SJCRH30 (cell line): ENCODE measurements around the gene ERBB4. TPM values are rescaled to one million over a fixed set of nuclear protein-coding genes. Genes with fewer than 3 reads are reported as not detected.
A peak's percentile ranks its signal among the peaks of the same experiment; 100 is the strongest.

ENCODE experiments used
- DNase-seq, 2 experiments: peaks; one replicate each; pipeline ENCODE4 v3.0.0-alpha.2; 2015 to 2020
- H3K27ac ChIP-seq: fragments of 250-450 bp; sonication (Bioruptor Pico); 2 replicates; pipeline ENCODE4 v1.5.1; 2020; ENCODE audit warnings: mild to moderate bottlenecking, moderate library complexity
- H3K27me3 ChIP-seq: fragments of 250-450 bp; sonication (Bioruptor Pico); 2 replicates; pipeline ENCODE4 v1.5.1; 2020; ENCODE audit warnings: mild to moderate bottlenecking, moderate library complexity
- H3K36me3 ChIP-seq: fragments of 250-450 bp; sonication (Bioruptor Pico); 2 replicates; pipeline ENCODE4 v1.5.1; 2020; ENCODE audit warnings: mild to moderate bottlenecking, moderate library complexity
- H3K4me1 ChIP-seq: fragments of 250-450 bp; sonication (Bioruptor Pico); 2 replicates; pipeline ENCODE4 v1.5.1; 2020; ENCODE audit warnings: mild to moderate bottlenecking, moderate library complexity
- H3K4me3 ChIP-seq: fragments of 250-450 bp; sonication (Bioruptor Pico); 2 replicates; pipeline ENCODE4 v1.5.1; 2020; ENCODE audit warnings: mild to moderate bottlenecking, moderate library complexity
- H3K9me3 ChIP-seq: fragments of 250-450 bp; sonication (Bioruptor Pico); replicated peaks from 2 replicates; pipeline ENCODE4 v1.5.1; 2020; ENCODE audit warnings: mild to moderate bottlenecking, moderate library complexity
- total RNA-seq: library from RNA; depleted of rRNA; stranded (reverse); fragments of >200 nt; shearing (Covaris generic); gene quantifications from 2 replicates; pipeline ENCODE4 v1.2.3, GENCODE V29; 2014

ERBB4 gene
- total RNA-seq, 1 experiment from 2014 or later: 3.0 TPM

GRCh38 chr2:211816754-211817153 lies 721.8 kb downstream of the ERBB4 start:
- Histone ChIP-seq H3K4me1 (no peaks in the 10 kb centered on the region), H3K36me3 (no peaks in the 10 kb centered on the region), H3K27me3 (no peaks in the 10 kb centered on the region), H3K27ac (no peak overlapping the region), H3K4me3 (no peak overlapping the region), H3K9me3 (no peaks in the 10 kb centered on the region)
- DNase-seq: no peak

- Histone ChIP-seq H3K27ac (no peak overlapping the region), H3K9me3 (no peaks in the 10 kb centered on the region), H3K4me1 (no peaks in the 10 kb centered on the region), H3K27me3 (no peaks in the 10 kb centered on the region), H3K4me3 (no peak overlapping the region), H3K36me3 (no peaks in the 10 kb centered on the region)
- DNase-seq: no peak
Observed at GRCh38 chr2:211812587-211812986, 726.0 kb downstream of the ERBB4 start.

- no peak for DNase-seq
- H3K4me1 ChIP-seq: no peaks in the 10 kb centered on the region
- no peaks in the 10 kb centered on the region for H3K36me3 ChIP-seq
- no peak overlapping the region for H3K4me3 ChIP-seq
- no peak overlapping the region for H3K27ac ChIP-seq
- H3K27me3 ChIP-seq: no peaks in the 10 kb centered on the region
- no peaks in the 10 kb centered on the region for H3K9me3 ChIP-seq
Observed at GRCh38 chr2:211802666-211803065, 735.9 kb downstream of the ERBB4 start.

GRCh38 chr2:211800001-211800400 lies 738.6 kb downstream of the ERBB4 start:
- Histone ChIP-seq H3K27ac (no peak overlapping the region), H3K9me3 (no peaks in the 10 kb centered on the region), H3K4me1 (no peaks in the 10 kb centered on the region), H3K4me3 (no peak overlapping the region), H3K27me3 (no peaks in the 10 kb centered on the region), H3K36me3 (no peaks in the 10 kb centered on the region)
- DNase-seq: peak in 1 of 2 experiments; percentile 21

DNA sequence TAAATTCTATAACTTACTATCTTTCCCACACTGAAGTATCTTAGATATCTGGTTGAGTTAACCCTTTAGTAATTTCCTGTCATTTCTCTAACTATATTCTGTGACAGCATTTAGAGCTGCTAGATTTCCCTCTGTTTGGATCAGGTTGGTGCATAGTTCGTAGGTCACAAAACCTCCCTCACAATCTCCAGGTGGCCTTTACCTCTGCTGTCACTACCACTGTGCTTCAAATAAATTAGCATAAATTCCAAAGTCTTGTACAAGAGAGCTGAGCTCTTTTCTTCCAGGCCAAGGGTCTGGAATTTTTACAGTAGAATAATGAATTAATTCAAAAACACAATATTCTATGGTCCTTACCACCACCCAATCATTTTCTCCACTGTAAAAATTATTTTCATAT lies 739.7 kb downstream of the ERBB4 start:
- no peak for DNase-seq
- no peak overlapping the region for H3K4me3 ChIP-seq
- H3K4me1 ChIP-seq: no peaks in the 10 kb centered on the region
- no peaks in the 10 kb centered on the region for H3K36me3 ChIP-seq
- H3K27ac ChIP-seq: no peak overlapping the region
- no peaks in the 10 kb centered on the region for H3K27me3 ChIP-seq
- H3K9me3 ChIP-seq: no peaks in the 10 kb centered on the region

DNA sequence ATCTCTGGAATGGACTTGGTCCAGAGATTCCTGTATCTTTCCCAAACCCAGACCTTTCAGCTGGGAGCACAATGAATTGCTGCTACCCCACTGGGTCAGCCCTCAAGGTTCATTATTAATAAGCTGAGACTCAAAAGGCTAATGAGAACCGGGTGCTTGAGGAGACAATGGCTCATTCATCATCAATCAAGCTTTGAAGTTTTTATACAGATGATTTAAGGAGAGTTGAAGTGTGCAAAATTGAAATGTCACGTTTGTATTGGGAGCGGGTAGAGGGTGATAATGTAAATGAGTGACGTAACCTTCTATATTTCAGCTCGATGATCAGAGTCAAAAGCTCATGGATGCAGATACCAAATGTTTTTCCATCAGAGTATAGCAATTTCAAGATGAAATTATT lies 744.9 kb downstream of the ERBB4 start:
- H3K9me3 ChIP-seq: no peaks in the 10 kb centered on the region
- H3K27me3 ChIP-seq: no peaks in the 10 kb centered on the region
- H3K4me3 ChIP-seq: no peak overlapping the region
- no peaks in the 10 kb centered on the region for H3K36me3 ChIP-seq
- H3K4me1 ChIP-seq: peaks cover 3% of the 10 kb centered on the region; the same call in 1 of the 2 replicates
- DNase-seq: no peak
- H3K27ac ChIP-seq: no peak overlapping the region

DNA sequence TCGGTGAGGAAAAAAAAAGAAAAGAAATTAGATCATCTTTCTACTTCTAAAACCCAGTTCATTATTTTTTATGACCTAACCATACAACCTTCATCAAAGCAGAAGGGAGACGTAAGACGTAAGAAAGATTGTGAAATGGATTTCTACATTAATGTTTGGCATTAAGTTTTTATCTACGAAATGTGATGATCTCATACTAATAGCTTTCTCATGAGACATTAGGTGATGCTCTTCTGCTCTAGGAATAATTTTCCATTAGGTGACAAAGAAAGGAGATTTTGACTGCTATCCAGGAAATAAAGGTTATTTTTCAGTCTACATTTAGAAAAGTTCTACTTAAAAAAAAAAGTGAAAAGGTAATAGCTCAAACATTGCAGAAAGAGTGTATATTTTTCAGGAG lies 748.6 kb downstream of the ERBB4 start:
- H3K27me3 ChIP-seq: no peaks in the 10 kb centered on the region
- no peaks in the 10 kb centered on the region for H3K36me3 ChIP-seq
- H3K4me3 ChIP-seq: no peak overlapping the region
- DNase-seq: no peak
- no peaks in the 10 kb centered on the region for H3K9me3 ChIP-seq
- peaks cover 3% of the 10 kb centered on the region; the same call in 1 of the 2 replicates for H3K4me1 ChIP-seq
- no peak overlapping the region for H3K27ac ChIP-seq

- 0 out of 2 replicates have a peak overlapping the region, but pooled peaks have one; percentile 13 for H3K4me3 ChIP-seq
Observed at GRCh38 chr2:211766689-211767088, 771.9 kb downstream of the ERBB4 start.

DNA sequence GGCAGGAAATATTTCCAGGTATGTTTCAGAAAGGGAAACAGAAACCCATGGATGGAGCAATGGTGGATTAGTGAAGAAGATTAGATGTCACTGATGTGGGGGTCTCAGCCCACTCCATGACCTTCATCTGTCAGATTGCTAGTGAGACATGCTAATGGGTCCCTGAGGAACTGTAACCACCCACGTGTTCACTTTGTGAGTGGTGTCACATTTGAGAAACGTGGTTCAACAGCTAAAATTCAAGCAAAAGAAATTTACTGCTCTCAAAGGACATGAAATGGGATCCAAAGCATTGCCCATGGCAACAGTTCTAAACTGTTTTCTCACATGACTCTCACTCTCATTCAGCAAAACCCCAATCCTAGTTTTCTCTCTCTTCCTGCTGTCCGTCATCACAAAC lies 776.1 kb downstream of the ERBB4 start:
- H3K27me3 ChIP-seq: no peaks in the 10 kb centered on the region
- H3K27ac ChIP-seq: no peak overlapping the region
- no peaks in the 10 kb centered on the region for H3K36me3 ChIP-seq
- no peaks in the 10 kb centered on the region for H3K4me1 ChIP-seq
- no peak overlapping the region for H3K4me3 ChIP-seq
- DNase-seq: no peak
- H3K9me3 ChIP-seq: no peaks in the 10 kb centered on the region

More at GRCh38 chr2:211766689-211767088, 771.9 kb downstream of the ERBB4 start:
- peak in 1 of 2 experiments; percentile 13 for DNase-seq
- Histone ChIP-seq H3K27me3 (no peaks in the 10 kb centered on the region), H3K27ac (no peak overlapping the region), H3K4me1 (no peaks in the 10 kb centered on the region), H3K9me3 (no peaks in the 10 kb centered on the region), H3K36me3 (no peaks in the 10 kb centered on the region)

GRCh38 chr2:211760103-211760502 lies 778.5 kb downstream of the ERBB4 start:
- Histone ChIP-seq H3K4me3 (no peak overlapping the region), H3K27ac (no peak overlapping the region), H3K36me3 (no peaks in the 10 kb centered on the region), H3K9me3 (no peaks in the 10 kb centered on the region), H3K4me1 (no peaks in the 10 kb centered on the region), H3K27me3 (no peaks in the 10 kb centered on the region)
- no peak for DNase-seq

DNA sequence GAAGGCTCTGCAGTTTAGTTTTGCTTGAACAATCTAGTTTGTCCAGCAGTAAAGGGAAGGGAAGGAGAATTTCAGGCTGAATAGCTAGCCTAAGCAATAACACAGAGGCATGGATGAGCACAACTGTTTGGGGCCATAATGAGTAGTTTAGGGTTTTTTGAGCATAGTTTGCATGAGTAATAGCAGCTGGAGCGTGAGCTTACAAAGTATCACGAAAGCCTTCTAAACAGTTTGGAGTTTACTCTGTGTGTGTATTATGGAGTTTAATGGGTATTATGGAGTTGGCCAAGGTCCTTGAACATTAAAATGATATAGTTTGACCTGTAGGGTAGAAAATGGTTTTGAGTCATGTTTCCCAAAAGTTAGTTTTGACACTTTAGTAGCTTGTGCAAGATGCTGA lies 782.3 kb downstream of the ERBB4 start:
- Histone ChIP-seq H3K4me3 (no peak overlapping the region), H3K27ac (no peak overlapping the region)
- DNase-seq: no peak

GRCh38 chr2:211755187-211755586 lies 783.4 kb downstream of the ERBB4 start:
- Histone ChIP-seq H3K4me1 (no peaks in the 10 kb centered on the region), H3K27me3 (no peaks in the 10 kb centered on the region), H3K27ac (no peak overlapping the region), H3K4me3 (no peak overlapping the region), H3K9me3 (no peaks in the 10 kb centered on the region), H3K36me3 (no peaks in the 10 kb centered on the region)
- no peak for DNase-seq

More for the DNA sequence above, 782.3 kb downstream of the ERBB4 start:
- Histone ChIP-seq H3K27me3 (no peaks in the 10 kb centered on the region), H3K9me3 (no peaks in the 10 kb centered on the region), H3K4me1 (no peaks in the 10 kb centered on the region), H3K36me3 (no peaks in the 10 kb centered on the region)

DNA sequence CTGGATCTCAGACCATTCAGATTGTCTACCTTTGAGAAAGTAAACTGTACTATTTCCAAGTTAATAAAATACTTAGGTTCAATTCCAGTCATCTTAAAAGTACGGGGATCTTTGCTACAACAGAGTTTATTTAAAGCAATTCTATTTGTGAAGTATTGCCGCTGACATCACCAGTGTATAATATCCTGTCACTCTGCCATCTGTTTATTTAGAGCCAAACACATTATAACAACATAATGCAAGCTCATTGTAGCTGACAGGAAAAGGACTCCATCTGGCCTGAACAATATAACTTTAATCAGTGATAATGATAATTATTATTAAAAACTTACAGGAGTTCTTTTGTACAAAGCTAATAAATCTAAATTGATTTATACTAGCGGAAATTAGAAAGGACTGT lies 786.8 kb downstream of the ERBB4 start:
- no peaks in the 10 kb centered on the region for H3K36me3 ChIP-seq

GRCh38 chr2:211748339-211748738 lies 790.3 kb downstream of the ERBB4 start:
- H3K27ac ChIP-seq: no peak overlapping the region
- DNase-seq: no peak
- no peak overlapping the region for H3K4me3 ChIP-seq
- no peaks in the 10 kb centered on the region for H3K27me3 ChIP-seq
- no peaks in the 10 kb centered on the region for H3K36me3 ChIP-seq
- H3K4me1 ChIP-seq: no peaks in the 10 kb centered on the region
- H3K9me3 ChIP-seq: no peaks in the 10 kb centered on the region

More for the DNA sequence above, 786.8 kb downstream of the ERBB4 start:
- DNase-seq: no peak
- Histone ChIP-seq H3K27ac (no peak overlapping the region), H3K27me3 (no peaks in the 10 kb centered on the region), H3K4me1 (no peaks in the 10 kb centered on the region), H3K9me3 (no peaks in the 10 kb centered on the region), H3K4me3 (no peak overlapping the region)

- no peaks in the 10 kb centered on the region for H3K9me3 ChIP-seq
Observed at GRCh38 chr2:211745295-211746097, 793.1 kb downstream of the ERBB4 start.

GRCh38 chr2:211744379-211744778 lies 794.2 kb downstream of the ERBB4 start:
- no peak for DNase-seq
- Histone ChIP-seq H3K36me3 (no peaks in the 10 kb centered on the region), H3K27ac (no peak overlapping the region), H3K4me1 (no peaks in the 10 kb centered on the region), H3K27me3 (no peaks in the 10 kb centered on the region), H3K4me3 (no peak overlapping the region), H3K9me3 (no peaks in the 10 kb centered on the region)

More at GRCh38 chr2:211745295-211746097, 793.1 kb downstream of the ERBB4 start:
- Histone ChIP-seq H3K27me3 (no peaks in the 10 kb centered on the region), H3K27ac (no peak overlapping the region), H3K36me3 (no peaks in the 10 kb centered on the region), H3K4me3 (no peak overlapping the region), H3K4me1 (no peaks in the 10 kb centered on the region)
- peak; percentile 49 to 80 for DNase-seq
